HepG2 (cell line): ENCODE data around the gene KANSL3. TPM values are rescaled to one million over a fixed set of nuclear protein-coding genes. Genes with fewer than 3 reads are reported as not detected.

Experiments
- BCLAF1 ChIP-seq: fragments of 450-650 bp; IDR thresholded peaks from 2 replicates; pipeline ENCODE4 v1.6.1; 2017; ENCODE audit warnings: mild to moderate bottlenecking
- ETV5 ChIP-seq: IDR thresholded peaks from 2 replicates; pipeline ENCODE4 v1.6.1; 2018; ENCODE audit warnings: missing biosample characterization, missing genetic modification reagents, inconsistent platforms, borderline replicate concordance
- FOXA3 ChIP-seq: IDR thresholded peaks from 2 replicates; pipeline ENCODE4 v1.6.1; 2016; ENCODE audit warnings: missing genetic modification reagents, missing compliant biosample characterization
- HNF4A ChIP-seq: sonication (generic); formaldehyde crosslinking; IDR thresholded peaks from 2 replicates; pipeline ENCODE4 v1.4.0; 2020; ENCODE audit warnings: missing genetic modification reagents
- HNRNPH1 ChIP-seq: fragments of 200-400 bp; formaldehyde crosslinking; optimal IDR thresholded peaks from 2 replicates; pipeline ENCODE3; 2017; ENCODE audit warnings: mild to moderate bottlenecking, low read depth, low read length
- HOXA5 ChIP-seq: sonication (generic); formaldehyde crosslinking; IDR thresholded peaks from 2 replicates; pipeline ENCODE4 v1.4.0; 2020; ENCODE audit warnings: missing genetic modification reagents
- NONO ChIP-seq, 2 experiments: fragments of 450-650 bp in 1 of 2; sonication (generic) in 1 of 2; formaldehyde crosslinking in 1 of 2; IDR thresholded peaks in 1 of 2; conservative IDR thresholded peaks in 1 of 2; 2 replicates each; pipeline versions ENCODE4 v1.6.1 to v1.8.0; 2017 to 2022; ENCODE audit warnings: mild to moderate bottlenecking in 1 of 2, missing genetic modification reagents in 1 of 2, moderate library complexity in 1 of 2
- PHF5A ChIP-seq: IDR thresholded peaks from one replicate; pipeline ENCODE4 v1.6.1; 2018; ENCODE audit warnings: low read depth, missing genetic modification reagents; ENCODE audit not compliant: unreplicated experiment
- RARA ChIP-seq: IDR thresholded peaks from 2 replicates; pipeline ENCODE4 v1.6.1; 2016; ENCODE audit warnings: missing genetic modification reagents, missing compliant biosample characterization
- SP5 ChIP-seq: IDR thresholded peaks from 2 replicates; pipeline ENCODE4 v1.6.1; 2016; ENCODE audit warnings: low read depth, borderline replicate concordance
- TARDBP ChIP-seq: sonication (generic); formaldehyde crosslinking; IDR thresholded peaks from 2 replicates; pipeline ENCODE4 v1.8.0; 2022; ENCODE audit warnings: mild to moderate bottlenecking, missing genetic modification reagents
- XRCC5 ChIP-seq: fragments of 200-400 bp; formaldehyde crosslinking; optimal IDR thresholded peaks from 2 replicates; pipeline ENCODE3; 2017; ENCODE audit warnings: mild to moderate bottlenecking, low read length
- ZBTB38 ChIP-seq: sonication (generic); formaldehyde crosslinking; IDR thresholded peaks from 2 replicates; pipeline ENCODE4 v1.5.1; 2020; ENCODE audit warnings: mild to moderate bottlenecking, missing genetic modification reagents
- ZNF10 ChIP-seq: sonication (generic); formaldehyde crosslinking; IDR thresholded peaks from 2 replicates; pipeline ENCODE4 v1.4.0; 2020; ENCODE audit warnings: mild to moderate bottlenecking, low read depth, missing genetic modification reagents, borderline replicate concordance
- ZNF20 ChIP-seq: sonication (generic); formaldehyde crosslinking; IDR thresholded peaks from 2 replicates; pipeline ENCODE4 v1.4.0; 2020; ENCODE audit warnings: mild to moderate bottlenecking, moderate library complexity, missing genetic modification reagents
- ZNF567 ChIP-seq: sonication (generic); formaldehyde crosslinking; IDR thresholded peaks from 2 replicates; pipeline ENCODE4 v1.8.1; 2023; ENCODE audit warnings: mild to moderate bottlenecking, missing genetic modification reagents, borderline replicate concordance
- ZNF577 ChIP-seq: sonication (generic); formaldehyde crosslinking; IDR thresholded peaks from 2 replicates; pipeline ENCODE4 v1.4.0; 2020; ENCODE audit warnings: mild to moderate bottlenecking, low read depth, missing genetic modification reagents, borderline replicate concordance
- ZNF614 ChIP-seq: IDR thresholded peaks from 2 replicates; pipeline ENCODE4 v1.6.1; 2018; ENCODE audit warnings: missing biosample characterization, missing genetic modification reagents, inconsistent platforms, borderline replicate concordance
- ZNF660 ChIP-seq: sonication (generic); formaldehyde crosslinking; IDR thresholded peaks from 2 replicates; pipeline ENCODE4 v1.5.1; 2020; ENCODE audit warnings: mild to moderate bottlenecking, low read depth, missing genetic modification reagents, borderline replicate concordance
- polyA plus RNA-seq, 8 experiments: library from polyadenylated mRNA; depleted of rRNA in 3 of 8; stranded (reverse) in 7 of 8; unstranded in 1 of 8; fragments of >200 nt; fragmentation: Illumina TruSeq in 4 of 8; extraction: Trizol in 4 of 8; gene quantifications; 2 replicates each; pipeline versions ENCODE4 v1.2.1 to v1.2.3, GENCODE V29; 2011 to 2016; ENCODE audit warnings: low read depth in 4 of 8, missing spikeins in 1 of 8, mixed read lengths in 1 of 8; ENCODE audit not compliant: insufficient read depth in 1 of 8
- total RNA-seq, 5 experiments: library from RNA; depleted of rRNA; stranded (reverse); fragments of >200 nt; fragmentation: Illumina TruSeq; extraction: Trizol; gene quantifications; 2 replicates each; pipeline ENCODE4 v1.2.3, GENCODE V29; 2016; ENCODE audit warnings: low read depth in 1 of 5
- TF ChIP-seq, protein P1 (sequence below): sonication (generic); formaldehyde crosslinking; IDR thresholded peaks from 2 replicates; pipeline ENCODE4 v1.9.0; 2022; ENCODE audit warnings: missing genetic modification reagents, mild to moderate bottlenecking, borderline replicate concordance
- TF ChIP-seq, protein P2 (sequence below): sonication (generic); formaldehyde crosslinking; IDR thresholded peaks from 2 replicates; pipeline ENCODE4 v1.4.0; 2020; ENCODE audit warnings: missing genetic modification reagents
- TF ChIP-seq, protein P3 (sequence below): sonication (generic); formaldehyde crosslinking; conservative IDR thresholded peaks from 2 replicates; pipeline ENCODE4 v1.5.0; 2020; ENCODE audit warnings: missing genetic modification reagents

Gene KANSL3
- total and polyA plus RNA-seq, 2 of the 13 experiments (the other 11 are each of a cell fraction or from before 2014, with no cell fraction given) = 20.8 to 37.3 TPM

DNA sequence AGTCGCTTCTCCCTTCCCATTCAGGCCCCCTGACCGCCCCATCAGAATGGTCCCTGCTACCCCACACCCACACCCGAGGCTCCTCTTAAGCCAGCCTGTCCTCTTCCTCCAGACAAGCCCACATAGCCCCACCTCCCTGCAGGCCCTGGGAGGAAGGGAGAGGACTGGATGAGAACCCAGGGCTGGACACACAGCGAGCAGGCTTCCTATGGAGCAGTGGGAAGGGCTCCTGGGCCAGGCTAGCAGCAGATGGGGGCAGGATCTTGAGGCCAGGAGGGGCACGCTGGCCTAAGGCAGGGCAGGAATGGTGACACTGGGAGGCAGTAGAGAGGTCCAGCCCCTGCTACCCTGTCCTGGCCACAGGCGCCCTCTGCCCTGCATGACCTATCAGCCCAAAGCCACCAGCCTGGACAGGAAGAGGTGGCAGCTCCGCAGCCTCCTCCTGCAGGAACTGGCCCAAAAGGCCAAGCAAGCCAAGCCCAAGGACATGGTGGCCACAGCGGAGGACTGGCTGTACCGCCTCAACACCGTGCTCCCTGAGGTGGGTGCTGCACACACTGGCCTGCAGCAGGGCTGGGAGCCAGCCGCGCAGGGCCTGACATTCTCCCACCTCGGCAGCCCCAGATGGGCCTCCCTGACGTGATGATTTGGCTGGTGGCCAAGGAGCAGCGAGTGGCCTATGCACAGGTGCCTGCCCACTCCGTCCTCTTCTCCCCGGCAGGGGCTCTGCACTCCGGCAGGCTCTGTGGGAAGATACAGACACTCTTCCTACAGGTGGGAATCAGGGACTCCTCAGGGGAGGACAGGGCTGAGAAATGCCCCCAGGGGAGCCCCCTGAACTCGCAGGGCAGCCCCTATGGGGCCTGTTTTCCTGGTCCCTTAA lies 47.7 kb upstream of the KANSL3 start (continued):
- TF ChIP-seq, protein P1, sequence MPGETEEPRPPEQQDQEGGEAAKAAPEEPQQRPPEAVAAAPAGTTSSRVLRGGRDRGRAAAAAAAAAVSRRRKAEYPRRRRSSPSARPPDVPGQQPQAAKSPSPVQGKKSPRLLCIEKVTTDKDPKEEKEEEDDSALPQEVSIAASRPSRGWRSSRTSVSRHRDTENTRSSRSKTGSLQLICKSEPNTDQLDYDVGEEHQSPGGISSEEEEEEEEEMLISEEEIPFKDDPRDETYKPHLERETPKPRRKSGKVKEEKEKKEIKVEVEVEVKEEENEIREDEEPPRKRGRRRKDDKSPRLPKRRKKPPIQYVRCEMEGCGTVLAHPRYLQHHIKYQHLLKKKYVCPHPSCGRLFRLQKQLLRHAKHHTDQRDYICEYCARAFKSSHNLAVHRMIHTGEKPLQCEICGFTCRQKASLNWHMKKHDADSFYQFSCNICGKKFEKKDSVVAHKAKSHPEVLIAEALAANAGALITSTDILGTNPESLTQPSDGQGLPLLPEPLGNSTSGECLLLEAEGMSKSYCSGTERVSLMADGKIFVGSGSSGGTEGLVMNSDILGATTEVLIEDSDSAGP (CRISPR knock-in tag) = peak; percentile 93
- TF ChIP-seq NONO (IDR thresholded peaks at IDR 0.05) (no peak), NONO (CRISPR knock-in tag; conservative IDR thresholded peaks at IDR 0.05) (peak; percentile 67), ETV5 (peak; percentile 17; the same call in 1 of the 2 replicates), ZNF10 (CRISPR knock-in tag) (no peak), ZNF567 (CRISPR knock-in tag) (peak; percentile 53; the same call in 1 of the 2 replicates), PHF5A (CRISPR knock-in tag) (no peak), HNF4A (CRISPR knock-in tag) (peak; percentile 75), XRCC5 (peak; percentile 43), TARDBP (CRISPR knock-in tag) (no peak), HOXA5 (CRISPR knock-in tag) (no peak), ZNF577 (CRISPR knock-in tag) (no peak), ZNF20 (no peak), ZNF614 (CRISPR knock-in tag) (no peak), FOXA3 (no peak; the same call in 1 of the 2 replicates), ZBTB38 (CRISPR knock-in tag) (peak; percentile 60), RARA (peak; percentile 41), ZNF660 (CRISPR knock-in tag) (no peak), HNRNPH1 (no peak), BCLAF1 (no peak), SP5 (0 out of 2 replicates have a peak, but pooled peaks have one; percentile 10)
- TF ChIP-seq, protein P2, sequence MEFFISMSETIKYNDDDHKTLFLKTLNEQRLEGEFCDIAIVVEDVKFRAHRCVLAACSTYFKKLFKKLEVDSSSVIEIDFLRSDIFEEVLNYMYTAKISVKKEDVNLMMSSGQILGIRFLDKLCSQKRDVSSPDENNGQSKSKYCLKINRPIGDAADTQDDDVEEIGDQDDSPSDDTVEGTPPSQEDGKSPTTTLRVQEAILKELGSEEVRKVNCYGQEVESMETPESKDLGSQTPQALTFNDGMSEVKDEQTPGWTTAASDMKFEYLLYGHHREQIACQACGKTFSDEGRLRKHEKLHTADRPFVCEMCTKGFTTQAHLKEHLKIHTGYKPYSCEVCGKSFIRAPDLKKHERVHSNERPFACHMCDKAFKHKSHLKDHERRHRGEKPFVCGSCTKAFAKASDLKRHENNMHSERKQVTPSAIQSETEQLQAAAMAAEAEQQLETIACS = no peak
- TF ChIP-seq, protein P3, sequence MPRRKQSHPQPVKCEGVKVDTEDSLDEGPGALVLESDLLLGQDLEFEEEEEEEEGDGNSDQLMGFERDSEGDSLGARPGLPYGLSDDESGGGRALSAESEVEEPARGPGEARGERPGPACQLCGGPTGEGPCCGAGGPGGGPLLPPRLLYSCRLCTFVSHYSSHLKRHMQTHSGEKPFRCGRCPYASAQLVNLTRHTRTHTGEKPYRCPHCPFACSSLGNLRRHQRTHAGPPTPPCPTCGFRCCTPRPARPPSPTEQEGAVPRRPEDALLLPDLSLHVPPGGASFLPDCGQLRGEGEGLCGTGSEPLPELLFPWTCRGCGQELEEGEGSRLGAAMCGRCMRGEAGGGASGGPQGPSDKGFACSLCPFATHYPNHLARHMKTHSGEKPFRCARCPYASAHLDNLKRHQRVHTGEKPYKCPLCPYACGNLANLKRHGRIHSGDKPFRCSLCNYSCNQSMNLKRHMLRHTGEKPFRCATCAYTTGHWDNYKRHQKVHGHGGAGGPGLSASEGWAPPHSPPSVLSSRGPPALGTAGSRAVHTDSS (CRISPR knock-in tag) = no peak
